ENCODE data around the gene JAGN1.

DNA sequence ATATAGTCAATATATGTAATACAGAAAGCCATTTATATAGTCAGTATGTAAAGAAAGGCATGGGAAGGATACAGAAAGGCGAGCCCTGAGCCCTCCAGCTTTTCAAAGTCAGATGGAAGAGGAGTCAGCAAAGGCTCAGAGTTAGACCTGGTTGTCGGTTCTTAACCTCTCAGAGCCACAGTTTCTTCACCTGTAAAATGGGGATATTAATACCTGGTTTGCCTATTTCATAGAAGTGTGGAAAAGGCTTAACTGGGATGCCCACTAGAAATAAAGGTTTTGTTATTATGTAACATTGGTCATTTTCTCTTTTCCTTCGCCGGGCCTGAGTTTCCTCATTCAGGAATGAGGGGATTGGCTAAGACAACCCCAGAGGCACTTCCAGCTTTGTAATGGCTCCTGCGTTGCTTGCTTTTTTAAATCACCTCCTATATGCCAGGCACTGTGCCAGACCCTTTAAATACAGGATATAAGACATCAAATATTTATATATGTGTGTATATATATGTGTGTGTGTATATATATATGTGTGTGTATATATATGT lies 45.6 kb downstream of the JAGN1 start:
- TF ChIP-seq, protein P1, sequence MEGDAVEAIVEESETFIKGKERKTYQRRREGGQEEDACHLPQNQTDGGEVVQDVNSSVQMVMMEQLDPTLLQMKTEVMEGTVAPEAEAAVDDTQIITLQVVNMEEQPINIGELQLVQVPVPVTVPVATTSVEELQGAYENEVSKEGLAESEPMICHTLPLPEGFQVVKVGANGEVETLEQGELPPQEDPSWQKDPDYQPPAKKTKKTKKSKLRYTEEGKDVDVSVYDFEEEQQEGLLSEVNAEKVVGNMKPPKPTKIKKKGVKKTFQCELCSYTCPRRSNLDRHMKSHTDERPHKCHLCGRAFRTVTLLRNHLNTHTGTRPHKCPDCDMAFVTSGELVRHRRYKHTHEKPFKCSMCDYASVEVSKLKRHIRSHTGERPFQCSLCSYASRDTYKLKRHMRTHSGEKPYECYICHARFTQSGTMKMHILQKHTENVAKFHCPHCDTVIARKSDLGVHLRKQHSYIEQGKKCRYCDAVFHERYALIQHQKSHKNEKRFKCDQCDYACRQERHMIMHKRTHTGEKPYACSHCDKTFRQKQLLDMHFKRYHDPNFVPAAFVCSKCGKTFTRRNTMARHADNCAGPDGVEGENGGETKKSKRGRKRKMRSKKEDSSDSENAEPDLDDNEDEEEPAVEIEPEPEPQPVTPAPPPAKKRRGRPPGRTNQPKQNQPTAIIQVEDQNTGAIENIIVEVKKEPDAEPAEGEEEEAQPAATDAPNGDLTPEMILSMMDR (IDR thresholded peaks at IDR 0.05) = no peak
- TF ChIP-seq POLR2A (IDR thresholded peaks at IDR 0.05) = no peak
- no peak for TF ChIP-seq POLR2AphosphoS5 (IDR thresholded peaks at IDR 0.05)
- TF ChIP-seq EP300 (IDR thresholded peaks at IDR 0.05) = no peak

Data from suprapubic skin (tissue), 4 donors.